ENCODE measurements around the gene DUXB. TPM values are rescaled to one million over a fixed set of nuclear protein-coding genes. Genes with fewer than 3 reads are reported as not detected.

The DUXB gene
- polyA plus RNA-seq, 1 donor (not counting 4 experiments of a cell fraction or from before 2014, with no cell fraction given), result not detected

- TF ChIP-seq EZH2 (IDR thresholded peaks at IDR 0.05; ENCODE audit: low read length) (no peak), CTCF (optimal IDR thresholded peaks at IDR 0.05 in 1 of 3, IDR thresholded peaks at IDR 0.05 in 1 of 3, conservative IDR thresholded peaks at IDR 0.05 in 1 of 3; ENCODE audit: extremely low read depth in 1 of 3, insufficient read depth in 2 of 3, low read length in 3 of 3) (peak in 2 of 3 experiments; percentile 14 to 45)
- no peak overlapping the region for H3K4me3 ChIP-seq (ENCODE audit: control insufficient read depth in 2 of 3, extremely low read depth in 1 of 3, insufficient read depth in 2 of 3, low read depth in 1 of 3, low read length in 3 of 3)
- peaks cover 3 to 37% of the 10 kb centered on the region in 2 experiments for H3K36me3 ChIP-seq (ENCODE audit: control insufficient read depth in 2 of 2, extremely low read depth in 1 of 2, insufficient read depth in 2 of 2, low read length in 2 of 2)
- peaks cover 87% of the 10 kb centered on the region for H3K79me2 ChIP-seq (ENCODE audit: control insufficient read depth, insufficient read depth, low read length)
- no peaks in the 10 kb centered on the region for H3K9me1 ChIP-seq (ENCODE audit: control insufficient read depth, extremely low read depth, insufficient read depth, low read length)
- no peak overlapping the region for H3K9ac ChIP-seq (ENCODE audit: control insufficient read depth, extremely low read depth, insufficient read depth, low read length)
- dilution Hi-C loops (cut with MboI; ENCODE audit: extremely low pct_ligation_motif_present, low sequenced_read_pairs), result no loop called here
- FAIRE-seq (no peak), DNase-seq (ENCODE audit: low read depth, low spot score) (no peak)
- peaks cover 23% of the 10 kb centered on the region for H4K20me1 ChIP-seq (ENCODE audit: control insufficient read depth, extremely low read depth, insufficient read depth, low read length)
- H3K27ac ChIP-seq (ENCODE audit: control insufficient read depth, insufficient read depth, low read length), result no peak overlapping the region
- no peak overlapping the region for H2AFZ ChIP-seq (ENCODE audit: control insufficient read depth, low read length)
- H3K4me1 ChIP-seq (ENCODE audit: control insufficient read depth, extremely low read depth, insufficient read depth, low read length), result peaks cover 21% of the 10 kb centered on the region
- peak overlapping the region; percentile 30 for H3K4me2 ChIP-seq (ENCODE audit: control insufficient read depth, extremely low read depth, insufficient read depth, low read depth, low read length)
- no peaks in the 10 kb centered on the region for H3K27me3 ChIP-seq (ENCODE audit: control insufficient read depth, extremely low read depth, insufficient read depth, low read length)
- H3K9me3 ChIP-seq (ENCODE audit: control insufficient read depth, low read depth, low read length), result no peaks in the 10 kb centered on the region
Measured at GRCh38 chr16:75644240-75645012, 56.8 kb downstream of the DUXB start.

Small RNAs within 50 kb of the gene (small RNA-seq; reads per million reads assigned to genes)
- 0 reads per million in 3 experiments for gene RN7SL520P (ENCODE audit: insufficient read length in 3 of 3, low read depth in 3 of 3, low replicate concordance in 1 of 3)

Other genes starting within 250 kb of the DUXB start
- 13.2 to 22.1 TPM (median 14.5 TPM) in 3 replicates for gene TMEM170A, start 236.8 kb downstream of the DUXB start, polyA plus RNA-seq
- gene CHST6, start 206.0 kb downstream of the DUXB start, polyA plus RNA-seq, result 0.03 to 0.27 TPM (median 0.14 TPM) in 3 replicates
- 0.08 to 0.19 TPM (median 0.12 TPM) in 3 replicates for gene CHST5, start 165.4 kb downstream of the DUXB start, polyA plus RNA-seq
- gene TMEM231, start 145.2 kb downstream of the DUXB start, polyA plus RNA-seq, result 11.0 to 15.9 TPM (median 11.7 TPM) in 3 replicates
- 83.2 to 95.8 TPM (median 93.2 TPM) in 3 replicates for gene GABARAPL2, start 135.1 kb downstream of the DUXB start, polyA plus RNA-seq
- 33.3 to 43.4 TPM (median 34.4 TPM) in 3 replicates for gene ADAT1, start 78.2 kb downstream of the DUXB start, polyA plus RNA-seq
- gene KARS1, start 53.8 kb downstream of the DUXB start, polyA plus RNA-seq, result 148 to 206 TPM (median 202 TPM) in 3 replicates
- gene TERF2IP, start 53.7 kb downstream of the DUXB start, polyA plus RNA-seq, result 14.3 to 24.4 TPM (median 20.0 TPM) in 3 replicates
- not detected in 3 replicates for gene CPHXL2, start 24.5 kb downstream of the DUXB start, polyA plus RNA-seq
- gene CPHXL, start 25.0 kb upstream of the DUXB start, polyA plus RNA-seq, result not detected in 3 replicates